Glutamatergic neuron (in vitro differentiated cells): ENCODE data around the gene DUSP9. TPM values are rescaled to one million over a fixed set of nuclear protein-coding genes. Genes with fewer than 3 reads are reported as not detected.

Experiments
- DNase-seq: peaks from one replicate; pipeline ENCODE4 v3.0.0; 2022
- H3K27ac Mint-ChIP-seq: one replicate; pipeline ENCODE4 v1.8.0; 2020; ENCODE audit warnings: mild to moderate bottlenecking, mixed read lengths, inconsistent platforms; ENCODE audit not compliant: unreplicated experiment
- H3K27me3 Mint-ChIP-seq: one replicate; pipeline ENCODE4 v1.8.0; 2020; ENCODE audit warnings: mild to moderate bottlenecking, moderate library complexity, mixed read lengths, inconsistent platforms; ENCODE audit not compliant: unreplicated experiment
- H3K36me3 Mint-ChIP-seq: one replicate; pipeline ENCODE4 v1.8.0; 2020; ENCODE audit warnings: mild to moderate bottlenecking, mixed read lengths, inconsistent platforms; ENCODE audit not compliant: unreplicated experiment
- H3K4me1 Mint-ChIP-seq: one replicate; pipeline ENCODE4 v1.8.0; 2020; ENCODE audit warnings: mild to moderate bottlenecking, low read depth, mixed read lengths, inconsistent platforms; ENCODE audit not compliant: unreplicated experiment
- H3K4me3 Mint-ChIP-seq: one replicate; pipeline ENCODE4 v1.8.0; 2020; ENCODE audit warnings: mild to moderate bottlenecking, mixed read lengths, inconsistent platforms; ENCODE audit not compliant: unreplicated experiment
- H3K9me3 Mint-ChIP-seq: one replicate; pipeline ENCODE4 v1.8.0; 2020; ENCODE audit warnings: mild to moderate bottlenecking, moderate library complexity, mixed read lengths, inconsistent platforms; ENCODE audit not compliant: unreplicated experiment
- CTCF ChIP-seq: fragments of 200-600 bp; sonication (generic); IDR thresholded peaks from one replicate; pipeline ENCODE4 v1.5.0; 2021; ENCODE audit not compliant: partially characterized antibody, unreplicated experiment
- total RNA-seq: library from RNA; stranded (reverse); fragmentation: NEBNext Ultra II Directional; extraction: Animal tissue kit (Norgen Biotek cat#: 25700); gene quantifications from one replicate; pipeline ENCODE4 v1.2.1, GENCODE V29; 2021; ENCODE audit not compliant: unreplicated experiment

DUSP9 gene
- total RNA-seq, 1 donor from 2014 or later: 0.61 TPM

DNA sequence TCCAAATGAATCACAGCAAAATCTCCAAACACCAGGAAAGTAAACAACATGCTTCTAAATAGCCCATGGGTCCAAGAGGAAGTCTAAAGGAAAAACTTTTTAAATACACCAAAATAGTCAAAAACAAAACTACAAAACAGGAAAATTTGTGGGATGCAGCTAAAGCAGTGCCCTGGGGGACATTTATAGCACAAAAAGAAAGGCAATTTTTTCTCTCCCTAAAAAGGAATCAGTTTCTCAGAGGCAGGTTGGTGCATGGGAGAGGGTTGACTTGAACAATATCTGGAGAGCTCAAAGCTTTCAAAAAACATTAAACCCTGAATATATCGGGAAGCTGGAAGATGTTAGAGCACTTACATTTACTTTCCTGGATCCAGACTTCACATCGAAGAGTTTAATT lies 15.7 kb upstream of the DUSP9 start:
- Mint-ChIP-seq H3K9me3 (no peaks in the 10 kb centered on the region), H3K4me1 (no peaks in the 10 kb centered on the region), H3K36me3 (peaks cover 6% of the 10 kb centered on the region), H3K4me3 (no peak overlapping the region), H3K27ac (no peak overlapping the region), H3K27me3 (no peaks in the 10 kb centered on the region)
- no peak for TF ChIP-seq CTCF
- no peak for DNase-seq

- H3K4me1 Mint-ChIP-seq: no peaks in the 10 kb centered on the region
- H3K9me3 Mint-ChIP-seq: no peaks in the 10 kb centered on the region
- DNase-seq: no peak
- no peak overlapping the region for H3K4me3 Mint-ChIP-seq
- no peak overlapping the region for H3K27ac Mint-ChIP-seq
- H3K36me3 Mint-ChIP-seq: peaks cover 6% of the 10 kb centered on the region
- H3K27me3 Mint-ChIP-seq: no peaks in the 10 kb centered on the region
- TF ChIP-seq CTCF: no peak
Measured at GRCh38 chrX:153631907-153632594, 15.0 kb upstream of the DUSP9 start.

DNA sequence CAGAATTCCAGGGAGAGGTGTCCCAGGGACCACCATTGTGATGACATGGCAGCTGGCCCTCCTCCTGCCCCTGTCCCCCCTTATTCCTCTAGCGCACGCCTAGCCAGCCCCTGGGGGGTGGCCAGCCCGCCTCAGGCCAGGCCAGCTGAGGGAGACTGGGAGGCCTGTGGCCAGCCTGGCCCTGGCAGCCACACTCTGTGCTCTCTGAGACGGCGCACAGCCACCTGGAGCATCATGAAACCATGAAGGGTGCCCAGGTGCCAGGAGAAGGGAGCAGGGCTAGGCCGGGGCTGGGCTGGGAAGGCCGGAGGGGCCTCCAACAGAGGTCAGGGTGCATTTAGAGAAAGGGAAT lies 14.4 kb upstream of the DUSP9 start:
- Mint-ChIP-seq H3K27me3 (no peaks in the 10 kb centered on the region), H3K4me3 (no peak overlapping the region), H3K27ac (no peak overlapping the region), H3K4me1 (no peaks in the 10 kb centered on the region), H3K36me3 (peaks cover 6% of the 10 kb centered on the region), H3K9me3 (no peaks in the 10 kb centered on the region)
- TF ChIP-seq CTCF: no peak
- no peak for DNase-seq

- H3K4me3 Mint-ChIP-seq: no peak overlapping the region
- no peaks in the 10 kb centered on the region for H3K27me3 Mint-ChIP-seq
- H3K9me3 Mint-ChIP-seq: no peaks in the 10 kb centered on the region
- DNase-seq: no peak
- no peak for TF ChIP-seq CTCF
- peaks cover 6% of the 10 kb centered on the region for H3K36me3 Mint-ChIP-seq
- no peaks in the 10 kb centered on the region for H3K4me1 Mint-ChIP-seq
- no peak overlapping the region for H3K27ac Mint-ChIP-seq
Measured at GRCh38 chrX:153633048-153633447, 14.0 kb upstream of the DUSP9 start.

DNA sequence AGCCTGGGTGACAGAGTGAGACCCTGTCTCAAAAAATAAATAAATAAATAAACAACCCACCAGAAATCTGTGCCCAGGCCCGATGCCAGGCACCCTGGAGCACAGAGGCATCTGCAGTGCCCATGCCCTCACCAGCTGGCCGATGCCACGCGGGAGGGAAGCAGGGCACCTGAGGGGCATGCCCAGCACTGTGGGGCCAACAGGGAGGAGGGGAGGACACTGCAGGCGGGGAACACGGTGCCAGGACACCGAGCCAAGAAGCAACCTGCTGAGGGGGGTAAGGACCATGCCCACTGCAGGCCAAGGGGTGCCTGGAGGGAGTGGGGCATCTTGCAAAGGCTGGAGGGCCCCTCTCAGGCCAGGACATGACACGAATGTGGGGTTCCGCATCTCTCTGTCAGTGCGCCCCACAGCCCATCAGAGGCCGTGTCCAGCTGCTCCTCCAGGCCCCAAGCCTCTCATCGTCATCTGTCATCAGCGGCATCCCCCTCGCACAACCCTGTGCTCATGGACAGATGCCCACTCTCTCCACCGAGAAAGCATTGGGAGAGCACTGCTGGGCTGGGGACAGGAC lies 13.3 kb upstream of the DUSP9 start:
- no peak for DNase-seq
- TF ChIP-seq CTCF: no peak
- peaks cover 6% of the 10 kb centered on the region for H3K36me3 Mint-ChIP-seq
- no peaks in the 10 kb centered on the region for H3K4me1 Mint-ChIP-seq
- H3K27ac Mint-ChIP-seq: no peak overlapping the region
- H3K9me3 Mint-ChIP-seq: no peaks in the 10 kb centered on the region
- H3K27me3 Mint-ChIP-seq: no peaks in the 10 kb centered on the region
- no peak overlapping the region for H3K4me3 Mint-ChIP-seq
